ENCODE results near the gene UCK2.

DNA sequence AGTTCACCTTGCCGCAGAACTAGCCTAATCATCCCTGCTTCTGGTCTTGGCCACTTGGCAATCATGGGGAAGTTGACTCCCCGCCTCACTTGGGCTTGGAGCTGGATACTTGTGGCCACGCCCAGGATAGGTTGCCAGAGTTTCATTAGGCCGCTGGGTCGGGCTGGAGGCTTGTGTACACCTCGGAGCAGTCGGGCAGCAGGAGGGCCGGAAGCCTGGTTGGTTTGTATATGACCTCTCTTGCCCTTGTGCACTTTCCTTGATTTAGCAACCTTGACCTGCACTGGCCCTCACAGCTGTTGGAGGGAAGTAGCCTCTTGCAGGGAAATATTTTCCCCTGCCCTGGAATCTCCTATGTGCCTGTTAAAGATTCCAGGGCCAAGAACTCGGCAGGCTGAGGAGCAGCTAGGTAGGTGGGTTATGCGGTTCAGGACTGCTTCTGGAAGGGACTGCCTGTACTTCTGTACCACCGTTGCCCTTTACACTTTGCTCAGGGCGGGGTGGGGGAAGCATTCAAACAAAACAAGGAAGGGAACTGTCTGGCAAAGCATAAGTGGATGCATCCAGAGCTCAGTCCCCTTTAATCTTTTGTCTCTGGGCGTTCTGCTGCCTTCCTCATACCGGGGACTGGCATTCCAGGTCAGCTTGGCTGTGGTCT lies 83.5 kb downstream of the UCK2 start:
- TF ChIP-seq EZH2 (IDR thresholded peaks at IDR 0.05; ENCODE audit: borderline replicate concordance, low read length) = no peak
- TF ChIP-seq, protein P1, sequence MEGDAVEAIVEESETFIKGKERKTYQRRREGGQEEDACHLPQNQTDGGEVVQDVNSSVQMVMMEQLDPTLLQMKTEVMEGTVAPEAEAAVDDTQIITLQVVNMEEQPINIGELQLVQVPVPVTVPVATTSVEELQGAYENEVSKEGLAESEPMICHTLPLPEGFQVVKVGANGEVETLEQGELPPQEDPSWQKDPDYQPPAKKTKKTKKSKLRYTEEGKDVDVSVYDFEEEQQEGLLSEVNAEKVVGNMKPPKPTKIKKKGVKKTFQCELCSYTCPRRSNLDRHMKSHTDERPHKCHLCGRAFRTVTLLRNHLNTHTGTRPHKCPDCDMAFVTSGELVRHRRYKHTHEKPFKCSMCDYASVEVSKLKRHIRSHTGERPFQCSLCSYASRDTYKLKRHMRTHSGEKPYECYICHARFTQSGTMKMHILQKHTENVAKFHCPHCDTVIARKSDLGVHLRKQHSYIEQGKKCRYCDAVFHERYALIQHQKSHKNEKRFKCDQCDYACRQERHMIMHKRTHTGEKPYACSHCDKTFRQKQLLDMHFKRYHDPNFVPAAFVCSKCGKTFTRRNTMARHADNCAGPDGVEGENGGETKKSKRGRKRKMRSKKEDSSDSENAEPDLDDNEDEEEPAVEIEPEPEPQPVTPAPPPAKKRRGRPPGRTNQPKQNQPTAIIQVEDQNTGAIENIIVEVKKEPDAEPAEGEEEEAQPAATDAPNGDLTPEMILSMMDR (IDR thresholded peaks at IDR 0.05; ENCODE audit: low read length) = no peak
